ENCODE data around the gene XXYLT1.

GRCh38 chr3:195284842-195285241 lies 13.9 kb upstream of the XXYLT1 start:
- TF ChIP-seq CTCF (IDR thresholded peaks at IDR 0.05 in 2 of 3, conservative IDR thresholded peaks at IDR 0.05 in 1 of 3; ENCODE audit: insufficient read depth in 2 of 3, low read depth in 1 of 3, low read length in 3 of 3) (no peak), ZFP91 (CRISPR knock-in tag; IDR thresholded peaks at IDR 0.05) (no peak), ZBTB7A (IDR thresholded peaks at IDR 0.05; ENCODE audit: borderline replicate concordance, control insufficient read depth, low read depth, low read length) (no peak), ZBTB2 (IDR thresholded peaks at IDR 0.05) (no peak), USF1 (CRISPR knock-in tag; IDR thresholded peaks at IDR 0.05) (no peak), JUNB (CRISPR knock-in tag; conservative IDR thresholded peaks at IDR 0.05) (no peak), ZNF354B (CRISPR knock-in tag; IDR thresholded peaks at IDR 0.05) (no peak), THRA (IDR thresholded peaks at IDR 0.05) (no peak), EZH2 (IDR thresholded peaks at IDR 0.05; ENCODE audit: borderline replicate concordance, low read depth, low read length) (no peak), ELF2 (CRISPR knock-in tag; IDR thresholded peaks at IDR 0.05) (no peak), TEAD4 (IDR thresholded peaks at IDR 0.05; ENCODE audit: low read length) (no peak), TEAD4 (CRISPR knock-in tag; IDR thresholded peaks at IDR 0.05; ENCODE audit: borderline replicate concordance) (no peak), FOXM1 (IDR thresholded peaks at IDR 0.05; ENCODE audit: low read depth) (no peak), FOXM1 (CRISPR knock-in tag; IDR thresholded peaks at IDR 0.05; ENCODE audit: low read depth) (no peak), ETV6 (IDR thresholded peaks at IDR 0.05; ENCODE audit: borderline replicate concordance in 1 of 2, low read depth in 2 of 2, low read length in 1 of 2) (no peak), ETV6 (CRISPR knock-in tag; IDR thresholded peaks at IDR 0.05; ENCODE audit: borderline replicate concordance) (no peak), CHD2 (IDR thresholded peaks at IDR 0.05; ENCODE audit: low read depth, low read length) (no peak)

Data from K562 (cell line).